Measurements from ENCODE around the gene FRAT2.
"Not testable (repeated sequence)": the region's sequence is repeated elsewhere in the genome, so short reads cannot be mapped to it uniquely, and the experiment has no call there.

Gene FRAT2

DNA sequence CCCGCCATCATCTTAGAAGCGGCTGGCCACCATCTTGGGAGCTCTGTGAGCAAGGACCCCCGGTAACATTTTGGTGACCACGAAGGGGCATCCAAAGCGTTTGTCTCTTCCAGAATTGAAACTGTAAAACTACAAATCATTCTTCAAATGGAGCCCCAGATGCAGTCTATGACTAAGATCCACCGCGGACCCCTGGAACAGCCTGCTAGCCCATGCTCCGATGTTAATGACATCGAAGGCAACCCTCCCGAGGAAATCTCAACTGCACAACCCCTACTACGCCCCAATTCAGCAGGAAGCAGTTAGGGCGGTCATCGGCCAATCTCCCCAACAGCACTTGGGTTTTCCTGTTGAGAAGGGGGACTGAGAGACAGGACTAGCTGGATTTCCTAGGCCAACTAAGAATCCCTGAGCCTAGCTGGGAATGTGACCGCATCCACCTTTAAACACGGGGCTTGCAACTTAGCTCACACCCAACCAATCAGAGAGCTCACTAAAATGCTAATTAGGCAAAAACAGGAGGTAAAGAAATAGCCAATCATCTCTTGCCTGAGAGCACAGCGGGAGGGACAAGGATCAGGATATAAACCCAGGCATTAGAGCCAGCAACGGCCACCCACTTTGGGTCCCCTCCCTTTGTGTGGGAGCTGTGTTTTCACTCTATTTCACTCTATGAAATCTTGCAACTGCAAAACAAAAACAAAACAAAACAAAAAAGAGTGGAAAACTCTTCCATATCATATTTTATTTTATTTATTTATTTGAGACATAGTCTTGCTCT lies 43.8 kb downstream of the FRAT2 start:
- not testable (repeated sequence) for DNase-seq

DNA sequence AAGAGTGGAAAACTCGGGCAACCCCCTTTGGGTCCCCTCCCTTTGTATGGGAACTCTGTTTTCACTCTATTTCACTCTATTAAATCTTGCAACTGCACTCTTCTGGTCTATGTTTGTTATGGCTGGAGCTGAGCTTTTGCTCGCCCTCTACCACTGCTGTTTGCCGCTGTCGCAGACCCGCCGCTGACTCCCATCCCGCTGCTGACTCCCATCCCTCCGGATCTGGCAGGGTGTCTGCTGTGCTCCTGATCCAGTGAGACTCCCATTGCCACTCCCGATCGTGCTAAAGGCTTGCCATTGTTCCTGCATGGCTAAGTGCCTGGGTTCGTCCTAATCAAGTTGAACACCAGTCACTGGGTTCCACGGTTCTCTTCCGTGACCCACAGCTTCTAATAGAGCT lies 44.5 kb downstream of the FRAT2 start:
- DNase-seq, result not testable (repeated sequence)
